Gastrocnemius medialis (tissue), 4 donors: Measurements from ENCODE around the gene PPP1R13L.

Experiments used
- POLR2A ChIP-seq, 2 donors: fragments of 450-650 bp; IDR thresholded peaks; one replicate each; pipeline ENCODE4 v1.6.1; 2017; ENCODE audit warnings: antibody characterized with exemption in 2 of 2, mild to moderate bottlenecking in 2 of 2, moderate library complexity in 2 of 2
- TF ChIP-seq, protein P1 (sequence below), 5 experiments: fragments of 450-650 bp in 3 of 5; fragments of 200-600 bp in 2 of 5; sonication (generic) in 2 of 5; IDR thresholded peaks in 4 of 5; conservative IDR thresholded peaks in 1 of 5; 1 replicate in 4 of 5; 2 replicates in 1 of 5; pipeline ENCODE4 v1.5.1; 2016 to 2019; ENCODE audit warnings: antibody characterized with exemption in 5 of 5, mild to moderate bottlenecking in 3 of 5, moderate library complexity in 3 of 5

DNA sequence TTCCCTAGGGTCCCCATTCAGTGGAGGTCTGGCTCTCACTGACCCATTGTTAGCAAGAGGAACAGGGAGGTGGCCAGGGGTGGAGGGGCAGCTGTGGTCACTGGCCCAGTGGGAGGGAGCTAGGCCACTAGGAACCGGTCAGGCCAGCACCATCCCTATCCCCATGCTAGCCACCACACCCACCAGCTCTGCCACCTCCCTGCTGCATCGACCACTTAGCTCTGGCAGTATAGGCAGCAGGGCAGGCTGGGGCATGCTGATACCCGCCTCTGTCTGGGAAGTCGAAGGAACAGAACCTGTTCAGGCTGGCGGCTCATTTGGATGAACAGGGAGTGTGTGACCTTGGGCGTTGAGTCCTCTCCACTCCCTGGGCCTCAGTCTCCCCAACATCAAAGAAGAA lies 4.7 kb downstream of the PPP1R13L start:
- TF ChIP-seq POLR2A (IDR thresholded peaks at IDR 0.05) = no peak
- TF ChIP-seq, protein P1, sequence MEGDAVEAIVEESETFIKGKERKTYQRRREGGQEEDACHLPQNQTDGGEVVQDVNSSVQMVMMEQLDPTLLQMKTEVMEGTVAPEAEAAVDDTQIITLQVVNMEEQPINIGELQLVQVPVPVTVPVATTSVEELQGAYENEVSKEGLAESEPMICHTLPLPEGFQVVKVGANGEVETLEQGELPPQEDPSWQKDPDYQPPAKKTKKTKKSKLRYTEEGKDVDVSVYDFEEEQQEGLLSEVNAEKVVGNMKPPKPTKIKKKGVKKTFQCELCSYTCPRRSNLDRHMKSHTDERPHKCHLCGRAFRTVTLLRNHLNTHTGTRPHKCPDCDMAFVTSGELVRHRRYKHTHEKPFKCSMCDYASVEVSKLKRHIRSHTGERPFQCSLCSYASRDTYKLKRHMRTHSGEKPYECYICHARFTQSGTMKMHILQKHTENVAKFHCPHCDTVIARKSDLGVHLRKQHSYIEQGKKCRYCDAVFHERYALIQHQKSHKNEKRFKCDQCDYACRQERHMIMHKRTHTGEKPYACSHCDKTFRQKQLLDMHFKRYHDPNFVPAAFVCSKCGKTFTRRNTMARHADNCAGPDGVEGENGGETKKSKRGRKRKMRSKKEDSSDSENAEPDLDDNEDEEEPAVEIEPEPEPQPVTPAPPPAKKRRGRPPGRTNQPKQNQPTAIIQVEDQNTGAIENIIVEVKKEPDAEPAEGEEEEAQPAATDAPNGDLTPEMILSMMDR (IDR thresholded peaks at IDR 0.05 in 4 of 5, conservative IDR thresholded peaks at IDR 0.05 in 1 of 5) = no peak
